Psoas muscle (tissue), 8 donors: ENCODE results near the gene FAM181A. TPM values are rescaled to one million over a fixed set of nuclear protein-coding genes. Genes with fewer than 3 reads are reported as not detected.

ENCODE experiments used
- ATAC-seq, 4 donors: fragments of 200-7000 bp; cut with Tn5 transposase; one replicate each; pipeline ENCODE4 v1.9.1; 2020; ENCODE audit warnings: moderate library complexity in 3 of 4, mild to moderate bottlenecking in 2 of 4
- DNase-seq, 2 donors: peaks; one replicate each; pipeline ENCODE4 v3.0.0-alpha.2; 2020
- H3K27ac ChIP-seq: fragments of 200-600 bp; one replicate; pipeline ENCODE4 v1.8.0; 2022
- H3K27me3 ChIP-seq, 3 donors: fragments of 200-600 bp in 1 of 3; one replicate each; pipeline versions ENCODE4 v1.6.1 to v1.8.0; 2013 to 2022; ENCODE audit warnings: low read length in 2 of 3, mild to moderate bottlenecking in 2 of 3, moderate library complexity in 1 of 3; ENCODE audit not compliant: insufficient read depth in 3 of 3
- H3K36me3 ChIP-seq, 2 donors: fragments of 200-600 bp in 1 of 2; one replicate each; pipeline versions ENCODE4 v1.6.1 to v1.8.0; 2013 to 2022; ENCODE audit warnings: low read depth in 1 of 2, mild to moderate bottlenecking in 1 of 2, moderate library complexity in 1 of 2; ENCODE audit not compliant: insufficient read depth in 1 of 2
- H3K4me1 ChIP-seq: fragments of 200-600 bp; one replicate; pipeline ENCODE4 v1.8.0; 2022
- H3K4me3 ChIP-seq: fragments of 200-600 bp; one replicate; pipeline ENCODE4 v1.8.0; 2022; ENCODE audit warnings: mild to moderate bottlenecking
- H3K9me3 ChIP-seq: fragments of 200-600 bp; one replicate; pipeline ENCODE4 v1.8.0; 2022
- WGBS, 3 donors: extraction: QIAGEN DNeasy Blood & Tissue Kit; methylation state at CpG; one replicate each; pipeline versions ENCODE4 v1.1.6 to v1.1.7; 2013; 5-methylcytosine and 5-hydroxymethylcytosine counted together
- intact Hi-C, 2 donors: fragments of 100-400 bp; cut with DNase I; formaldehyde crosslinking; loops; one replicate each; pipeline versions ENCODE4 v1.11.0 to v1.14.2; 2022
- polyA plus RNA-seq, 3 donors: library from polyadenylated mRNA; stranded (reverse); fragments of 200-250 nt; gene quantifications; one replicate each; pipeline ENCODE4 v1.2.3, GENCODE V29; 2013
- total RNA-seq, 4 donors: library from RNA; stranded (reverse); fragmentation: NEBNext Ultra II Directional in 2 of 4; extraction: Animal tissue kit (Norgen Biotek cat#: 25700) in 2 of 4; gene quantifications; one replicate each; pipeline versions ENCODE4 v1.2.1 to v1.2.4, GENCODE V29; 2021 to 2023
- TF ChIP-seq, protein P1 (sequence below): fragments of 200-600 bp; IDR thresholded peaks from one replicate; pipeline ENCODE4 v1.8.0; 2022; ENCODE audit warnings: antibody characterized with exemption
- donor health status: healthy with polysubstance abuse.
- donor health status: DM: no; HTN: no; CAD: no; lungs with moderate emphysema.
- donor health status: Bipolar disorder and iron deficiency.
- donor health status: healthy.
- donor health status: DM: yes; HTN: yes; CAD: no.
- donor health status: DM: no; HTN: no; CAD: no.
- donor health status: DM: no; HTN: no; CAD: no.
- donor health status: DM: yes; HTN: yes; CAD: no.

The FAM181A gene
- total and polyA plus RNA-seq, 7 donors = 0.14 to 0.32 TPM; not detected in 5

DNA sequence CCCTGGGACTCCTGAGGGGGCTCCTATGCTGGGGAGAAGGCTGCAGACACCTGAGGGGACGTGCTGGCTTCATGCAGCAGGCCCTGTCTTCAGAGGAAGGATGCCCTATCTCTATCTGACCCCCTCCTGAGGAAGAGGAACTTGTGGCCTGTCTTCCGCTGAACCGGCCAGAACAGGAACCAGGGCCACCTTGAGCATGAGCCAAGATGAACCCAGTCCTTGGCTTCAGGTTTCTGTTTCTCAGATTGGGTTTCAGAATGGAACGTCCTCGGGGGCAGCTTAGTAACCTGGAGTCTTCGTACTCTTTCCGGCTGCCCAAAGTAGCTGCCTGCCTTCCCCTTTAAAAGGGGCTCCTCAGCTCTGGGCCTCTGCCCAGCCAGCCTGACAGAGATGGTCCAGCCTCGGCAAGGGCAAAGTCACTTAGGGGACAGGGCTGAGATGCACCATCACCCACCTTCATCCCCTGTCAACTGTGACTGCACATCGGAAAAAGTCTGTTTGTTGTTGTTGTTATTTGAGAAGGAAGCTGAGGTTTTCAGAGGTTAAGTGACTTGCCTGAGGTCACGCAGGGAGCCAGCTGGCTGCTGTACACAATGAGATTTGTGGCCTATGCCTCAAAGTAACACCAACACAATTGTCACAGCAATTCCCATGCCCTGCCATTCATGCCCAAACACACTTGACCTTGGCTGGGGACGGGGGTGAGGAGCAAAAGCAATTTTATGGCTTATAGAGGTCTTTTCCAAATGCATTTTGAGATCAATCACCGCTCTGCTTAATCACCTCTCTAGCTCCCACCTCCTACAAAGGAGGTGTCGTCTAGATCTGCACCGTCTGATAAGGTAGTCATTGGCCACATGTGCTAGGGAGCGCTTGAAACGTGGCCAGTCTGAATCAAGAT is 35.8 kb downstream of the FAM181A start:
- TF ChIP-seq, protein P1, sequence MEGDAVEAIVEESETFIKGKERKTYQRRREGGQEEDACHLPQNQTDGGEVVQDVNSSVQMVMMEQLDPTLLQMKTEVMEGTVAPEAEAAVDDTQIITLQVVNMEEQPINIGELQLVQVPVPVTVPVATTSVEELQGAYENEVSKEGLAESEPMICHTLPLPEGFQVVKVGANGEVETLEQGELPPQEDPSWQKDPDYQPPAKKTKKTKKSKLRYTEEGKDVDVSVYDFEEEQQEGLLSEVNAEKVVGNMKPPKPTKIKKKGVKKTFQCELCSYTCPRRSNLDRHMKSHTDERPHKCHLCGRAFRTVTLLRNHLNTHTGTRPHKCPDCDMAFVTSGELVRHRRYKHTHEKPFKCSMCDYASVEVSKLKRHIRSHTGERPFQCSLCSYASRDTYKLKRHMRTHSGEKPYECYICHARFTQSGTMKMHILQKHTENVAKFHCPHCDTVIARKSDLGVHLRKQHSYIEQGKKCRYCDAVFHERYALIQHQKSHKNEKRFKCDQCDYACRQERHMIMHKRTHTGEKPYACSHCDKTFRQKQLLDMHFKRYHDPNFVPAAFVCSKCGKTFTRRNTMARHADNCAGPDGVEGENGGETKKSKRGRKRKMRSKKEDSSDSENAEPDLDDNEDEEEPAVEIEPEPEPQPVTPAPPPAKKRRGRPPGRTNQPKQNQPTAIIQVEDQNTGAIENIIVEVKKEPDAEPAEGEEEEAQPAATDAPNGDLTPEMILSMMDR = no peak
- Histone ChIP-seq H3K36me3 (peaks cover 0 to 65% of the 10 kb centered on the region in 2 donors), H3K27me3 (no peaks in the 10 kb centered on the region), H3K4me1 (peaks cover 88% of the 10 kb centered on the region), H3K27ac (peak overlapping the region; percentile 98), H3K4me3 (peak overlapping the region; percentile 22), H3K9me3 (no peaks in the 10 kb centered on the region)
- ATAC-seq (peak; percentile 12 to 31 (median 22)), DNase-seq (peak in 1 of 2 donors; percentile 80)
- 18 to 27% (median 18%) methylated on average over 16 of the region's 16 CpGs for WGBS, 3 donors
- intact Hi-C loops = no loop called here

DNA sequence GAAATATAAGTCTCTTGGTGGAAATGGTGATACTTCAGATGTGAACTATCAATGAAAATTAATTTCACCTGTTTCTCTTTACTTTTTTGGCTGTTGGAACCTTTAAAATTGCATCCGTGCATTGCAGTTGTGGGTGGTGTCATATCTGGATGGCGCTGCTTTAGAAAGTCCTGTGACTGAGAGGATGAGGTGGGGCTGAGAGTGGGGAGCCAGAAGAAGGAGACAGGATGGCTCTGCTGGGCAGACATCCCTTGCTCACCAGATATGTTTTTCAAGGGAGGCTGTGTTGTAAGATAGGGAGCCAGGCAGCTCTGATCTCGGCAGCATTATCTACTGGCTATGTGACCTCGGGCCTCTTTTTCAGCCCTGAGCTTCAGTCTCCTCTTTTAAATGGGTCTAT is 36.5 kb downstream of the FAM181A start:
- Histone ChIP-seq H3K4me3 (peak overlapping the region; percentile 22), H3K27ac (peak overlapping the region; percentile 98), H3K4me1 (peaks cover 85% of the 10 kb centered on the region), H3K9me3 (no peaks in the 10 kb centered on the region), H3K27me3 (no peaks in the 10 kb centered on the region), H3K36me3 (peaks cover 0 to 64% of the 10 kb centered on the region in 2 donors)
- ATAC-seq = no peak
- DNase-seq = no peak
- intact Hi-C loops = no loop called here
- WGBS, 3 donors = 23 to 61% (median 33%) methylated on average over 4 of the region's 4 CpGs
- TF ChIP-seq, protein P1 = no peak

DNA sequence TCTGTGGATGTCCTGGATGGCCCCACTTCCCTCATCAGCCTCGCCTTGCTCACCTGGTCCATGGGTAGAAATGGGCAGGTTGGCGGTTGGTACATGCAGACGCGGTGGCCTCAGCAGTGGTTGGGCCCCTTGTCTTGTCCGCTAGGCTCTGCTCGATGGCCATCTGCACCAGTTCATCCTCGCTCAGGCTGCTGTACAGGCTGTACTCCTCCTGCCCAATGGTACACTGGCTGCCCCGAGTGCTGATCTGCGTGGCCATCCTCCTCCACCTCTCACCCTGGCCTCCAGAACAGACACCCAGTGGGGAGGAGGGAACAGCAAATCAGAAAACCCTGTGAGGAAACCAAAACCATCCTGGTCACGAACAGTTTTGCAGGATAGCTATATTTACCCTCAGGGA is 37.1 kb downstream of the FAM181A start:
- WGBS, 3 donors = 53 to 78% (median 67%) methylated on average over 10 of the region's 10 CpGs
- H3K27me3 ChIP-seq = no peaks in the 10 kb centered on the region
- intact Hi-C loops = no loop called here
- DNase-seq (peak in 1 of 2 donors; percentile 61), ATAC-seq (peak in 1 of 4 donors; percentile 1)
- H3K4me1 ChIP-seq = peaks cover 85% of the 10 kb centered on the region
- peak overlapping the region; percentile 22 for H3K4me3 ChIP-seq
- no peaks in the 10 kb centered on the region for H3K9me3 ChIP-seq
- peak overlapping the region; percentile 98 for H3K27ac ChIP-seq
- peaks cover 0 to 65% of the 10 kb centered on the region in 2 donors for H3K36me3 ChIP-seq
- TF ChIP-seq, protein P1 = no peak

DNA sequence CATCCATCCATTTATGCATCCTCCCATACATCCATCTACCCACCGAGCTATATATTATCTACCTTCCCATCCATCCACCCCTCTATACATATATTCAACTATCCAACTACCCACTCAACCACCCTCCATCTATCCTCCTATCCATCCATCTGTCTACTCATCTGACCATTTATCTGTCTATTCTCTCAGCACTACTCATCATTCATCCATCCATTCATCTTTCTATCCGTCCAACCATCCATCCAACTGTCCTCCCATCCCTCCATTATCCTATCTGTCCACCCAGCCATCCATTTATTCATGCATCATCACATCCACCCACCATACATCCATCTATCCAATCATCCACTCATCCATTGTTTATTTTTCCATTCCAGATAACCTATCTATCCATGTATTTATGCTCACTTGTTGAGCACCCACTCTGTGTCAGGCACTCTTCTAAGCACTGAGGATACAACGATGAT is 37.7 kb downstream of the FAM181A start:
- intact Hi-C loops = no loop called here
- Histone ChIP-seq H3K4me1 (peaks cover 90% of the 10 kb centered on the region), H3K27ac (peak overlapping the region; percentile 98)

More for the DNA sequence above, 37.7 kb downstream of the FAM181A start:
- TF ChIP-seq, protein P1 = no peak
- no peak for ATAC-seq
- Histone ChIP-seq H3K27me3 (no peaks in the 10 kb centered on the region), H3K36me3 (peaks cover 0 to 71% of the 10 kb centered on the region in 2 donors), H3K9me3 (no peaks in the 10 kb centered on the region), H3K4me3 (no peak overlapping the region)
- DNase-seq = no peak
- 62 to 74% (median 67%) methylated on average over 3 of the region's 3 CpGs for WGBS, 3 donors
